C1 segment of cervical spinal cord (tissue), 14 donors: ENCODE data around the gene PLXNA3.

ENCODE experiments used
- DNase-seq, 14 donors: peaks; one replicate each; lab custom pipeline; 2025; lab: John Stamatoyannopoulos, UW

The PLXNA3 gene

DNA sequence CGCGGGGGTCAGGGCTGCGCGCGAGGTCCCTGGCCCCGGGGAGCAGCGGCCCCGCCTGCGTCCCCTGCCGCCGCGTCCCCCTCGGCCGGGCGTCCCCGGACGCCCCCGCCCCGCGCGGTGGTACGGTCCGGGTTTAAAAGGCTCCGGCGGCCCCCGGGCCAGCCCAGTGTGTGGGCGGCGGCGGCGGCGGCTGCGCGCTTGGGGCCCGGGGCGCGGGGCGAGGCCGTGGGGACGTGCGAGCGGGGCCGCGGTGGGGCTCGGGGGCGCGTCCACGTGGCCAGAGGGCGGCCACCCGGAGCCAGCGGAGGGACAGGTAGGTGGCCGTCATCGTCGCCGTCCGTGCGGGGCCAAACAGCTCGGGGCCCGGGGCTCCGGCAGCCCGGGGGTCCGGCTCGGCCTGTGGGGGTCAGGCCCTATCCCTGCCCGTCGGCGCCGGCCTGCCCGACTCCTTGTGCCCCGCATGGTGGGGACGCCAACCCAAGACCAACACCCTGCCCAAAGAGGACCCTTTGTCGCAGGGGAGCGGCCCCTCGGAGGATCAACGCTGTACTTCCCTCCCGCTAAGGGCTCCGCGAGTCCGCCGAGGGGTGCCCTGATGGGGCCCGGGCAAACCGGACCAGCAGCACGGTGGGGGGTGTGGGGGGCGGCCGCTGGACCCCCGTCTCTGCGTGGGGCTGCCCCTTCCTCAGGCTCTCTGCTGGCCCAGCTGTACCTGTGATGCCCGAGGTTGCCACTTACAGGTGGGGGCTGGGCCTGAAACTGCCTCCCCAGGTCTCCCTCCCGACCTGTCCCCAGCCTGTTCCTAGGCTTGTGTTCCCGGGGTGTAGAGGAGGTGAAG lies at the start of gene PLXNA3:
TSS of gene PLXNA3 (plus strand) at position 166 of the 838 bp plus-strand sequence. CDS start 1,903 bp downstream, outside the sequence.
- DNase-seq: peak in 5 of 14 donors; percentile 12 to 73 (median 46)

DNA sequence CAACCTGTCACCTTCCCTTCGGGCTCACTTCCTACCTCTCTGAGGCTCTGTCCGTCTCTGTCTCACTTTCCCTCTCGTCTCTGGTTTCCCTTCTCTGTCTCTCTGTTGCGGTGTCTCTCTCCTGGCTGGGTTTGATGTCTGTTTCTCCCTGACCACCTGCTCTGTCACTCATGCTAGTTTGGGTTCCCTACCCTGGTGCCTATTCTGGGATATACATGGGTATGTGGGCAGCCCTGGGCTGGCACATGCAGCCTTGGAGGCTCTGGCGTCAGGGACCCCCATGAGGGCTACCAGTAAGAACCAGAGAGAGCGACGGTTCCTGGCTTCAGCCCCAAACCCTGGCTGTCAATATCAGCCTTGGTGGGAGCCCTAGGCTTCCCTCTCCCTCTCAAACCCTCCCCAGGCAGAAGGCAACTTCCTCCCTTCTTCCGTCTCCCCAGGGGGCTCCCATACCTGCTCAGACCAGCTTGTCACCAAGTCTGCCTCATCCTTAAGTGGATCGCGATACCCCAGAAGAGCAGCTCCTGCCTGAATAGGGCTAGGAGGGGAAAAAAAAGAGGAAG lies 49.3 kb upstream of the PLXNA3 start:
- DNase-seq: no peak

GRCh38 chrX:154409222-154409871 lies 48.7 kb upstream of the PLXNA3 start, which contains the start of gene DNASE1L1:
DNASE1L1 (minus strand) TSS chrX:154409254; CDS start chrX:154405568, 3,686 bp downstream.
- DNase-seq: peak in 4 of 14 donors; percentile 10 to 42 (median 26)

DNA sequence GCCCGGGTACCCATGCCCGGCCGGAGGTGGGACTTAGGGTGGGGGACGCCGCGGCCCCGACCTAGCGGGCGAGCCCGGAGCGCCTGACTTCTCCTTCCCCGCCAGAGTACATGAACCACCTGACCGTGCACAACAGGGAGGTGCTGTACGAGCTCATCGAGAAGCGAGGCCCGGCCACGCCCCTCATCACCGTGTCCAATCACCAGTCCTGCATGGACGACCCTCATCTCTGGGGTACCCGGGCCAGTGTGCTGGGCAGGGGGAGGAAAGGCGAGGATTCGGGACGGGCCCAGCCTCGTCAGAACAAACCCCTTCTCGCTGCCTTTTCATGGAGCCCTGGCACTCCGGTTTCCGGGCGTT lies 46.1 kb upstream of the PLXNA3 start:
- peak in 7 of 14 donors; percentile 10 to 47 (median 38) for DNase-seq

DNA sequence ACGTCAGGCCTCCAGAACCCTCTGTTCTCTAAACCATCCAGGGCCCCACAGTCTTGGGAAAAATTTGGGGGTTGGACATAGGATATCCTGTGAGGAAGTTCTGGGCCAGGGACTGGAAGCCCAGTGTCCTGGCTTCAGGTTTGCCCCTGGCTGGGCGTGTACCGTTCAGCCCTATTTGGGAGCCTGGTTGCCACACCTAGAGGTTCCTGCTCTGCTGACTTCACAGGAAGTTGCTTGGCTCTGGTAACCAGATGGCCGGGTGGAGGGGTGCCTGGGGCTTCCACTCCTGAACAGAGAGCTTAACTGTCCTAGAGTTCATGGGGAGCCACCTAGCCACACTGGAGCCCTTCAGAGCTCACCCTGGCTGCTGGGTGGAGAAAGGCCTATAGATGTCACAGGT lies 45.6 kb upstream of the PLXNA3 start:
- DNase-seq: no peak

- DNase-seq: no peak
Measured at GRCh38 chrX:154413142-154413541, 44.9 kb upstream of the PLXNA3 start.

DNA sequence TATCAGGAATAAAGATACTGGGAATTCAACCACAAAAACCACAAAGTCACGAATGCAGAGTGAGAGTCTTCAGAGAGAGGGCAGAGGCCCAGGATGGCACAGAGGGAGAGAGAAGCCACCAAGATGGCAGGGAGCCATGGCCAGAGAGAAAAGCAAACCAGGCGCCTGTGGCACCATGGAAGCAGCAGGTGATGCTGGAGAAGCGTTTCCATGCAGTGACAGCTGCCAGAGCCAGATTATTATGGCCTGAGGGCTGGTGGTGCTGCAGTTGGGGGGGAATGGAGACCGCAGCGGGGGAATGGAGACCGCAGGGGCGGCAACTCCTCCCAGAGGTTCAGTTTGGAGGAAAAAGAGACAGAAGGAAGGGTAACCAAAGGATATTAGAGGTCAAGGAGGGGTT lies 40.9 kb upstream of the PLXNA3 start:
- peak in 1 of 14 donors; percentile 41 for DNase-seq

GRCh38 chrX:154419189-154419588 lies 38.9 kb upstream of the PLXNA3 start:
- no peak for DNase-seq

DNA sequence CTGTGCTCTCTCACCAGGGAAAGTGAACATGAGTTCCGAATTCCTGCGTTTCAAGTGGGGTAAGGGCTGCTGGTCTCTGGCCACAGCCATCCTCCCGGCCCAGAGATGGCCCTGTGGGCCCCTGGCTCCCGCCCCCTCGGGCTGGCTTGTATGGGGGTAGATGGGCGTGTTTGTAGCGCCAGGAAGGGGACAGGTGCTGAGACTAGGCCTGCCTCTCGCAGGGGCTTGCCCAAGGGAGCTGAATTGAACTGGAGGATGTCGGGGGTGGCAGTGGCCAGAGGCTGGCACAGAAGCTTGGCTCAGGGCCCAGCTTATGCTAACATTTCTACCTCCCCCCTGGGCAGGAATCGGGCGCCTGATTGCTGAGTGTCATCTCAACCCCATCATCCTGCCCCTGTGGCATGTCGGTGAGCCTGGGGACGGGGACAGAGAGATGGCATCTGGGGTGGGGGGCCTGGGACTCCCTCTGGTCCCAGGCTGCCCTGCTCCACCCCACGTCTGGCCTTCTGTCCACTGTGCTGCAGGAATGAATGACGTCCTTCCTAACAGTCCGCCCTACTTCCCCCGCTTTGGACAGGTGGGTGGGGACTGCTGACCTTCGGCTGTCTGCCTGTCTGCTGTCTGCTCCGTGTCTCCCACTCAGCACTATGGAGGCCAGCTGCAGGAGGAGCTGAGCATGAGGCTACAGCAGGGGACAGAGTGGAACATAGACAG lies 38.2 kb upstream of the PLXNA3 start:
- DNase-seq: no peak

DNA sequence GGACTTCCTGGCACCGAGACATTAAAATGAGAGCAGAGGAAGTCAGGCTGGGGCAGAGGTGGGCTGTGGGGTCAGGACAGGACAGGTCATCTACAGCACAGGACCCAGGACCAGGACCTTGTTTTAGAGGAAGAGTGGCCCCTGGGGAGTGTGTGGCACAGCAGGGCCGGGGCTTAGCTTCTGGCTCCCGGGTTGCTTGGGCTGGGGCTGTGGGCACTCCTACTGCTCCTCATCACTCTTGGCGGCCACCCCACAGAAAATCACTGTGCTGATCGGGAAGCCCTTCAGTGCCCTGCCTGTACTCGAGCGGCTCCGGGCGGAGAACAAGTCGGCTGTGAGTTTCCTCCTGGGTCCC lies 37.7 kb upstream of the PLXNA3 start:
- no peak for DNase-seq

GRCh38 chrX:154426916-154427770 lies 30.9 kb upstream of the PLXNA3 start:
- no peak for DNase-seq

- DNase-seq: peak in 13 of 14 donors; percentile 23 to 90 (median 81)
Measured at GRCh38 chrX:154428176-154429171, 29.6 kb upstream of the PLXNA3 start, which contains the start of gene ATP6AP1. ATP6AP1 (plus strand) TSS chrX:154428677; CDS start chrX:154428693, 16 bp downstream.

DNA sequence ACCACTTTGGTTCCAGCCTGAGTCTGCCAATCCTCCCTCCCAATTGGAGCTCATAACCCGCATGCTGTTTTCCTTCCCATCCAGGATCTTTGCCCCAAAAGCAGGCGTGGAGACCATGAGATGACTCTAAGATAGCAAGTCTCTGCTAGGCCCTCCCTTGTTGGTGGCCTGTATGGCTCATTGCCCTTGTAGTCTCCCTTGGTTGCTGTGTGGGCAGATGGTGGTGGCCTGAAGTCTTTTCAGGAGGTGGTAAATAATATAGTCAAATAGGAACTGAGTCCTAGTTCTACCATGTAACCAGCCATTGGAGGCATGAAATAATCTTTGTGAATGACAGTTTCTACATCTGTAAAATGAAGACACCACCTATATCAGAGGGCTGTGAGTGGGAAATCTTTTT lies 28.4 kb upstream of the PLXNA3 start:
- no peak for DNase-seq

DNA sequence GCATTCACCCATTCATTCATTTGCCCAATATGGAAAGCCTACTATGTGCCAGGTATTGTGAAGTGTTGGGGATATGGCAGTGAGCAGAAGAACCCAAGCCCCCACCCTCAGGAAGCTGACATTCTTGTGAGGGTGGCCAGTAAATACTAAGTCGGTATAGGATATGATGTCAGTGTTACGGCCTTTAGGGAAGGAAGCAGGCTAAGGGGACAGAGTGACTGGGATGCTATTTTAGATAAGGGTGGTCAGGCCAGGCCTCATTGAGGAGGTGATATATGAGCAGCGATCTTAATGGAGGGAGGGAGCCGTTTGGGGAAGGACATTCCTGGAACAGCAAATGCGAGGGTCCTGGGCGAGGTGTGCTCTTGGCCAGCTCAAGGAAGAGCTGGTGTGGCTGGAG lies 27.6 kb upstream of the PLXNA3 start:
- DNase-seq: no peak

- no peak for DNase-seq
Measured at GRCh38 chrX:154430916-154431315, 27.2 kb upstream of the PLXNA3 start.

- DNase-seq: peak in 7 of 14 donors; percentile 2 to 51 (median 27)
Measured at GRCh38 chrX:154431341-154431740, 26.7 kb upstream of the PLXNA3 start.

DNA sequence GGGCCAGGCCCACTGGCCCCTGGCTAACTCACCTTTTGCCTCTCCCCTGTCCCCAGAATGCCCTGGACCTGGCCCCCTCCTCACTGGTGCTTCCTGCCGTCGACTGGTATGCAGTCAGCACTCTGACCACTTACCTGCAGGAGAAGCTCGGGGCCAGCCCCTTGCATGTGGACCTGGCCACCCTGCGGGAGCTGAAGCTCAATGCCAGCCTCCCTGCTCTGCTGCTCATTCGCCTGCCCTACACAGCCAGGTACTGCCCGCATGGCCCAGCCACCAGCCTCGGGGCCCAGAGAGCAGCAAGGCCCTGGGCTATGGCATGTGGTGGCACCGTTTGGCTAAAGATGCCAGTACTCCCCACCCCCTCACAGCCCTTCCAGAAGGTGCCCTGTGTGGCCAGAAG lies 25.9 kb upstream of the PLXNA3 start:
- DNase-seq: no peak

DNA sequence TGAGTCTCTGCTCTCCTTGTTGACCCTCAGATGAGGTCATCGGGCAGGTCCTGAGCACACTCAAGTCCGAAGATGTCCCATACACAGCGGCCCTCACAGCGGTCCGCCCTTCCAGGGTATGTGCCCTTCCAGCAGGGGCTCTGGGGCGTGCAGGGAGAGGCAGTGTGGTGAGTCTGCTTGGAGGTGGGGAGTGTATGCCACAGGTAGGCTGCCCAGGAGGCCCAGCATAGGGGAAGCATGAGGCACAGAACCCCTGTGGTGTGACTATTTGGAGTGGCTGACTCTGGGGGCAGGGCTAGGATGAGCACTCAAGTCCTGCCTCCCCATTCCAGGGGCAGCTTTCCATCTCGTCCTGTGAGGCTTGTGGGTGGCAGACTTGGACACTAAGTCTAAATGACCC lies 24.5 kb upstream of the PLXNA3 start:
- DNase-seq: no peak

GRCh38 chrX:154434394-154435168 lies 23.5 kb upstream of the PLXNA3 start:
- no peak for DNase-seq
